ENCODE data around the gene TCF7L2.

TCF7L2 gene

DNA sequence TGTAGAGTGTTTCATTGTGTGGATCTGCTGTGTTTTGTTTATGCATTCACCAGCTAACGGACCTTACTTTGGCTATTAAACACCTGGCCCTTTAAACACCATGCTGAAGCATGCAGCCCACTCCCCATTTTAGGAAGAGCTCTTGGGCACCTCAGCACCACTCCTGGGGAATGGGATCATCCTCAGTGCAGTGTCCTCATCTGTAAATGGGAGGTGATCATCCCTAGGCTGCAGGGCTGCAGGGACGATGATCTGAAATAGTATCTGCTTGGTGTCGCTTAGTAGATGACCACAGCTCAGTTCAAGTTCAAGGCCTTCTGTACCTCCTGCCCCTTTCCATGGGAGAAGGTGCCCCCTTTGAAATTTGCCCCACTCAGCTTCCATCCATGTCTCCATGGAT, 229.9 kb downstream of the TCF7L2 start:
- no peak for DNase-seq (ENCODE audit: low read depth)

DNA sequence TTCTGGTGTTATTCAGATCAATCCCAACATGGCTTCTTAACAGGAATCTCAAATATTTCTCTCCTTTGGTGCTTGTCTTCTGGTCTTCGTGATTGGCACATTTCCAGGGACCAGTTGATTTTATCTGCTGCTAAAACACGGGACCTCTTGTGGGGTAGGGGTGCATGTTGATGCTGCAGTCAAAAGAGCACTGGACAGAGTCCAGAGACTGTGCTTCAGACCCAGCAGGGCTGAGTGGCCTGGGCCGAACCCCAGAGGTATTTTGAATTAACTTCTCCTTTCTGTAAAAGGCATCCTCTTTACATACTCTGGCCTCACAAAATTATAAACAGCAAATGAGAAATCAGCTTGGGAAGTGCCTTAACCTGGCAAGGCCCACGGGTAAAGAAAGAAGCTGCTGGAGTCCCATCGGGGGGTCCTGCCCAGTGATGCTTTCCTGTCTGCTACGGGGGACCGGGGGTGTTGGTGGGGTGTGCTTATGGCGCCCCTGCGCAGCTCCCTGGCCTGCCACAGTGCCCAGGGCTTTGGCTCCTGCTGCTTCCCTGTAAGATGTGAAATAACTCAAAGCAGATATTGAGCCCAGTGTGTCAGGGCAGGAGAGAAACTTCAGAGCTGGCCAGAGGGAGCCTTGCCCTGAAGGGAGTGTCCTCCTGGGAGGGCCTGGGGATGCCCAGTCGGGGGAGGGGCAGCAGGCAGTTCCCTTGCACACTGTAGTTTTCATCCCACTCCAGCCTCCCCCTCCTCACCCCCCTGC, 230.5 kb downstream of the TCF7L2 start:
- DNase-seq (ENCODE audit: low read depth) = no peak

DNA sequence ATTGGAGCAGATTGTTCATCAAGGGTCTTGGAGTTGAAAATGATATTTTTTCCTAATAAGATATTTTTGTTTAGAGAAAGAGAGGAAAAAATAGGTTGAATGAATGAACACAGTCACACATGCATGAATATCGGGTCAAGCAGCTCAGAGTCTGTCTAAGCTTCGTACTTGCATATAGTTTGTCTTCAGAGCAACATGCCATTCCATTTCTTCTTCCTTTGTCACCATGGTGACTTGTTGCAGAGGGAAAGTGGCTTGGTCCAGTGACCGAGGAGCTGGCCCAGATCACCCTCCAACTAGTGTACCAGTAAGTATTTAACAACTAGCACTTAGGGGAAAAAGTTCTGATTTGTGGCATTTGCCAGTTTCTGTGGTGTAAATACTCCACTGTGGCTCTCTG, 232.1 kb downstream of the TCF7L2 start:
- no peak for DNase-seq (ENCODE audit: low read depth)

DNA sequence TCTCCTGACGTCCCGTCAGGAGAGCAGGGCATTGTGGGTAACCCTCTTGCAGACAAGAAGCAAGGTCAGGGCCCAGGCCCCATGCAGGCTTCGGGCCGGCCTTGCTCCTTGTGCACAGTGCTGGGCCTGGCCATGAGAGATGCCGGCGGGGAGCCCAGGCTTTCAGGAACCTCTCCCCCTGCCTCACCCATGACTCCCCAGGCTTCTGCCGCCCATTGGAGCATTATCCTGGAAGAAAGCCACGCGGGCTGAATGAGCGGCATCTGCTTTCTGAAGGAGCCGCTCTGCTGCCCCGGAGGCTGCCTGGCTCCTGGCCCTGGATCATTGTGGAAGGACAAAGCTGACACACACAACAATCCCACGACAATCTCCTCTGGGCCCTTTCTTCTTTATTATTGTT, 233.5 kb downstream of the TCF7L2 start:
- no peak for DNase-seq (ENCODE audit: low read depth)

DNA sequence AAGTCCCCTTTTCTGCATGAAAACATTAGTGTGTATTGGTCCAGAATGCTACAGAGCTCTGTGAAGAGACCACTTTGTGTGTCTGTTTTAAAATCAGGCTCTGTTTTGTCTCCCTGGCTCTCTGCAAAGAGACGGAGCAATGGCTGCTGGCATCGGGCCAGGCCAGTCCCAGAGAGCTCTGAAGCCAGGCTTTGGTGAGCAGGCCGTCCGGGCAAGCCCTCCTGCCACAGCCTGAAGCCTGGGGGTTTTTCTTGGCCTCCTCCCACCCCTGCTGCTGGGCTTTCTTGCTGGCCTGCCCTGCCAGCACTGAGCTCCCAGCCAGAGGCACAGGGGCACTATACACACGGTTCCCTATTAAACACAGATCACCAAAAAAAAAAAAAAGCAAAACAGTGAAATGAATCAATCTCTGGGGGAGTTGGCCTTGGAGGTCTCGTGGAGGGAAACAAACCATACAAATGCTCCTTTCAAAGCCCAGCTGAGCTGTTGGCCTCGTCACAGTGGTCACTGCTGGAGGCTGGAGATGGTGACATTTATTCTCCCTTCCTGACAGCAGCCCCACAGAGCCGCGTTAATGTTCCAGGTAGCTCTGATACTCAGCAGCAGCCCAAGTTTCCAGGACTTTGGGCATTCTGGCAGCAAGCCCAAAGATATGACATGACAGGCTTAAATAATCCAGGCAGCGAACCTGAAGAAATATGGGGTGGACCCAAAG, 237.2 kb downstream of the TCF7L2 start:
- no peak for DNase-seq (ENCODE audit: low read depth)

DNA sequence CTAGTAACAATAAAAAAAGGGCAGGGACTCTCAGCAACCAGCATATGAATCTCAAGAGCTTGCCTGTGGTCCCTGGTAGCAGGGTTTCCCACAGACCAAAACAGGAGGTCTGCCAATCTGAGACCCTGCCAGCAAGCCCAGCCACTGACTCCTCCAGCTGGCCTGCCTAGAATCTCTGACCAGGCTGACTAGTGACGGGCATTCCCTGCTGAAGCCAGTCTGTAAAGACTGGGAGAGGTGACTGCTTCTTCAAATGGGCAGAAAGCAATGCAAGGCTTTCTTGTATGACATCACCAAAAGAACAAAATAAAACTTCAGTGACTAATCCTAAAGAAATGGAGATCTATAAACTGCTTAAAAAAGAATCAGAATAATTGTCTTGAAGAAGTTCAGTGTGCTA, 249.4 kb downstream of the TCF7L2 start:
- no peak for DNase-seq (ENCODE audit: low read depth)

DNA sequence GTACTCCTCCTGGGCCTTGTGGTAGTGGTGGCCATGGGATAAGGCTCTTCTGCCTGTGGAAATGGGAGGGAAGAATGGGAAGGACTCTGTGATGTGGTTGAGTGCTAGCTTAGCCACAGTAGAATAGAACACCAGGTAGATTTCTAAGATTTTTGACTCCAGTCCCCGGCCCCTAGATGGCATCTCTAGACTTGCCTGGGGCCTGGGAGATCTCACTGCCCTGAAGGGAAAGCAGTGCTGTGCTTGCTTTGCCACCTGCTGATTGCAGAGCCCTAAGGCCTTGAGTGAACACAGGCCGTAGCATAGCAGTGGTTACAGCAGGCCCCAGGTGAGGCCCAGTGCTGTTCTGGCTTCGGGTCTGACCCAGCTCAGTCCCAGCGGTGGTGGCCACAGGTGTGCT, 252.0 kb downstream of the TCF7L2 start:
- no peak for DNase-seq (ENCODE audit: low read depth)

DNA sequence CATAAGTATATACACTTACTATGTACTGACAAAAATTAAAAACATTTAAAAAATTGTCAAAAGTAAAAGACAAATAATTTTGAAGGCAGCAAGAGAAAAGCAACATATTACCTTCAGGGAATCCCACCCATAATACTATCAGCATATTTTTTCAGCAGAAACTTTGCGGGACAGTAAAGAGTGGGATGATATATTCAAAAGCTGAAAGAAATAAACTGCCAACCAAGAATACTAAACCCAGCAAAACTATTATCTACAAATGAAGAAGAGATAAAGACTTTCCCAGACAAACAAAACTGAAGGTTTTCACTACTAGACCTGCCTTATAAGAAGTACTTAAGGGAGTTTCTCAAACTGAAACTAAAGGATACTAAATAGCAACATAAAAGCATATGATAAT, 257.9 kb downstream of the TCF7L2 start:
- DNase-seq (ENCODE audit: low read depth) = no peak

DNA sequence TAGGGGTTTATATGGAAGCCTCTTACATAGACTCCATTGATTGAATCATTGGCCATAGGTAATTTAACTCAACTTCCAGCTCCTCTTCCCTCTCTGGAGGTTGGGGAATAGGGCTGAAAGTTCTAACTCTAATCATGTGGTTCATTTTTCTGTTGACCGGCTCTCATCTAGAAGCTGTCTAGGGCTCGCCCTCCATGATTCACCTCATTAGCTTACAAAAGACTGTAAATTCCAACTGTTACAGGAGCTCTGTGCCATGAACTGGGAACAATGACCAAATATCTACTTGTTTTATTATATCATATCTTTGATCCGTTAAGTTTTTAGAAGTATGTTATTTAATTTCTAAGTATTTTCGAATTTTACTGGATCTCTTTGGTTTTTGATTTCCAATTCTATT, 263.0 kb downstream of the TCF7L2 start:
- no peak for DNase-seq (ENCODE audit: low read depth)

DNA sequence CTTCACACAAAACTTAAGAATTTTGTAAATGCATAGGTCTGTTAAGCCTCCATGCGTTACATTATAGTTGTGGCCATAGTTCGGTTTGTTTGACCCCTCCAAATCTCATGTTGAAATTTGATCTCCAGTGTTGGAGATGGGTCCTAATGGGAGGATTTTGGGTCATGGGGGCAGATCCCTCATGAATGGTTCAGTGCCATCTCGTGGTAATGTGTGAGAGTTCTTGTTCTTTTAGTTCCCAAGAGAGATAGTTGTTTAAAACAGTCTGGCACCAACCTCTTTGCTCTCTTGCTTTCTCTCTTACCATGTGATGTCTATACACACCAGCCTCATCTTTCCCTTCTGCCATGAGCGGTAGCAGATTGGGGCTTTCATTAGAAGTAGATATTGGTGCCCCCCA, 264.3 kb downstream of the TCF7L2 start:
- no peak for DNase-seq (ENCODE audit: low read depth)

DNA sequence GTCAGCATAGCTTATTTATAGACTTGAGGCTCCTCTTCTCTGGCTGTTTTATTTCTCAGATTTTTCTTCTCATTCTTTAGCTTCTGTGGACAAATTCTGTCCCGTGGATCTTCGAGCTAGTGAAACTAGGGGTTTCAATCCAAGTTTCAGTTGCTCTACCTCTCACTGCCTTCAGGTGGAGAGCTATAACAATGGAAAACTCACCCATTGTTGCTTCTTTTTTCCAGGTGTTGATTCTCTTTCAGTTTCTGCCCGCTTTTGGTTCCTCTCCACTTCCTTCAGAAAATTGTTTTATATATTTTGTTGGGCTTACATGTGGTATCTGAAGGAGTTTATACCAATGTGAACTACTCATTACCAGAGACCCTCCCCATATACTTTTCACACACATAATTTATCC, 266.1 kb downstream of the TCF7L2 start:
- no peak for DNase-seq (ENCODE audit: low read depth)

Measured in CMK (cell line).